ENCODE data around the gene DNAJB4.
"Not testable (repeated sequence)": the region's sequence is repeated elsewhere in the genome, so short reads cannot be mapped to it uniquely, and the experiment has no call there.

The DNAJB4 gene

GRCh38 chr1:77991638-77992037 is 13.1 kb upstream of the DNAJB4 start:
- no peak for DNase-seq

GRCh38 chr1:77994117-77994705 is 10.5 kb upstream of the DNAJB4 start:
- DNase-seq, result no peak

GRCh38 chr1:77996734-77997133 is 8.0 kb upstream of the DNAJB4 start:
- no peak for DNase-seq

GRCh38 chr1:78000536-78000935 is 4.2 kb upstream of the DNAJB4 start:
- DNase-seq, result not testable (repeated sequence)

GRCh38 chr1:78003070-78003746 is 1.5 kb upstream of the DNAJB4 start:
- DNase-seq, result no peak

- DNase-seq, result peak; percentile 62
These were observed 639 bp upstream of the DNAJB4 start for GRCh38 chr1:78003882-78004718.

GRCh38 chr1:78005448-78005722 is 646 bp downstream of the DNAJB4 start:
- no peak for DNase-seq

- no peak for DNase-seq
These were observed 1.0 kb downstream of the DNAJB4 start for GRCh38 chr1:78005755-78006154.

GRCh38 chr1:78006521-78006920 is 1.8 kb downstream of the DNAJB4 start:
- DNase-seq, result no peak

- DNase-seq, result no peak
These were observed 3.1 kb downstream of the DNAJB4 start for GRCh38 chr1:78007677-78008341.

GRCh38 chr1:78009276-78009675 is 4.5 kb downstream of the DNAJB4 start:
- DNase-seq, result no peak

GRCh38 chr1:78009836-78010235 is 5.1 kb downstream of the DNAJB4 start:
- no peak for DNase-seq

- DNase-seq, result no peak
These were observed 6.3 kb downstream of the DNAJB4 start for GRCh38 chr1:78011050-78011449.

- no peak for DNase-seq
These were observed 10.4 kb downstream of the DNAJB4 start for GRCh38 chr1:78015148-78015547.

GRCh38 chr1:78019024-78019423 is 14.3 kb downstream of the DNAJB4 start:
- DNase-seq, result no peak

- DNase-seq, result not testable (repeated sequence)
These were observed 16.4 kb downstream of the DNAJB4 start for GRCh38 chr1:78021134-78021533.

- no peak for DNase-seq
These were observed 25.1 kb downstream of the DNAJB4 start for GRCh38 chr1:78029793-78030192.

- DNase-seq, result no peak
These were observed 28.5 kb downstream of the DNAJB4 start for GRCh38 chr1:78032996-78033796.

GRCh38 chr1:78033797-78034172 is 29.0 kb downstream of the DNAJB4 start:
- DNase-seq, result no peak

- no peak for DNase-seq
These were observed 30.4 kb downstream of the DNAJB4 start for GRCh38 chr1:78035121-78035520.

- no peak for DNase-seq
These were observed 31.7 kb downstream of the DNAJB4 start for GRCh38 chr1:78036450-78036849.

GRCh38 chr1:78038071-78038470 is 33.3 kb downstream of the DNAJB4 start:
- no peak for DNase-seq

GRCh38 chr1:78038491-78038939 is 33.8 kb downstream of the DNAJB4 start:
- no peak for DNase-seq
